ENCODE results near the gene VSIG10. TPM values are rescaled to one million over a fixed set of nuclear protein-coding genes. Genes with fewer than 3 reads are reported as not detected.

Gene VSIG10
- total and polyA plus RNA-seq, 2 of the 13 experiments (the other 11 are each of a cell fraction or from before 2014, with no cell fraction given) = 25.6 to 42.5 TPM

GRCh38 chr12:118055865-118056773 lies 47.7 kb downstream of the VSIG10 start (continued):
- no peak for TF ChIP-seq ZBTB2 (CRISPR knock-in tag; IDR thresholded peaks at IDR 0.05; ENCODE audit: low read depth)
- TF ChIP-seq TBX3 (IDR thresholded peaks at IDR 0.05; ENCODE audit: borderline replicate concordance) = no peak
- no peak for TF ChIP-seq HHEX (CRISPR knock-in tag; IDR thresholded peaks at IDR 0.05)
- TF ChIP-seq KLF15 (CRISPR knock-in tag; IDR thresholded peaks at IDR 0.05; ENCODE audit: borderline replicate concordance) = no peak
- no peak for TF ChIP-seq PBX2 (CRISPR knock-in tag; IDR thresholded peaks at IDR 0.05)
- TF ChIP-seq KAT7 (CRISPR knock-in tag; IDR thresholded peaks at IDR 0.05; ENCODE audit: borderline replicate concordance) = no peak
- TF ChIP-seq MATR3 (CRISPR knock-in tag; IDR thresholded peaks at IDR 0.05) = no peak
- TF ChIP-seq PHF21A (CRISPR knock-in tag; IDR thresholded peaks at IDR 0.05) = 0 out of 2 replicates have a peak, but pooled peaks have one; percentile 30
- no peak for TF ChIP-seq FOXK1 (CRISPR knock-in tag; IDR thresholded peaks at IDR 0.05; ENCODE audit: borderline replicate concordance, low read depth)
- TF ChIP-seq DPF2 (CRISPR knock-in tag; IDR thresholded peaks at IDR 0.05; ENCODE audit: borderline replicate concordance, low read depth) = no peak
- TF ChIP-seq HMG20A (CRISPR knock-in tag; IDR thresholded peaks at IDR 0.05; ENCODE audit: borderline replicate concordance) = no peak
- no peak for TF ChIP-seq ARNT2 (CRISPR knock-in tag; IDR thresholded peaks at IDR 0.05; ENCODE audit: low read depth)
- no peak for TF ChIP-seq ZFYVE20 (CRISPR knock-in tag; IDR thresholded peaks at IDR 0.05; ENCODE audit: borderline replicate concordance, low read depth)
- TF ChIP-seq ZNF562 (CRISPR knock-in tag; IDR thresholded peaks at IDR 0.05; ENCODE audit: borderline replicate concordance) = no peak
- TF ChIP-seq ZNF468 (CRISPR knock-in tag; IDR thresholded peaks at IDR 0.05) = no peak
- TF ChIP-seq ZNF17 (CRISPR knock-in tag; IDR thresholded peaks at IDR 0.05) = no peak
- TF ChIP-seq TEAD2 (CRISPR knock-in tag; IDR thresholded peaks at IDR 0.05) = no peak
- TF ChIP-seq ZNF280B (CRISPR knock-in tag; IDR thresholded peaks at IDR 0.05; ENCODE audit: borderline replicate concordance) = no peak
- no peak for TF ChIP-seq ZNF720 (CRISPR knock-in tag; IDR thresholded peaks at IDR 0.05)
- no peak for TF ChIP-seq TP53 (CRISPR knock-in tag; conservative IDR thresholded peaks at IDR 0.05)
- TF ChIP-seq ADNP (CRISPR knock-in tag; IDR thresholded peaks at IDR 0.05) = no peak
- TF ChIP-seq FOXA3 (CRISPR knock-in tag; IDR thresholded peaks at IDR 0.05) = peak; percentile 69
- no peak for TF ChIP-seq ZNF740 (CRISPR knock-in tag; IDR thresholded peaks at IDR 0.05)
- TF ChIP-seq ZNF335 (CRISPR knock-in tag; IDR thresholded peaks at IDR 0.05) = 0 out of 2 replicates have a peak, but pooled peaks have one; percentile 23
- TF ChIP-seq FOXP1 (IDR thresholded peaks at IDR 0.05) = no peak
- TF ChIP-seq FOXP1 (CRISPR knock-in tag; IDR thresholded peaks at IDR 0.05) = peak; percentile 60
